VCaP (cell line): ENCODE results near the gene WWOX.

Source experiments
- H3K27ac ChIP-seq: fragments of 450-650 bp; 2 replicates; pipeline ENCODE4 v1.5.1; 2017
- CTCF ChIP-seq: fragments of 450-650 bp; conservative IDR thresholded peaks from 2 replicates; pipeline ENCODE4 v1.5.1; 2017; ENCODE audit warnings: mild to moderate bottlenecking, moderate library complexity

WWOX gene

GRCh38 chr16:78650339-78651074 is 551.1 kb downstream of the WWOX start:
- TF ChIP-seq CTCF, result no peak
- no peak overlapping the region for H3K27ac ChIP-seq

- no peak for TF ChIP-seq CTCF
- peak overlapping the region; percentile 56 for H3K27ac ChIP-seq
Observed at GRCh38 chr16:78654929-78655328, 555.5 kb downstream of the WWOX start.

- TF ChIP-seq CTCF, result no peak
- H3K27ac ChIP-seq, result peak overlapping the region; percentile 56
Observed at GRCh38 chr16:78655331-78656113, 556.1 kb downstream of the WWOX start.

GRCh38 chr16:78656887-78657286 is 557.4 kb downstream of the WWOX start:
- H3K27ac ChIP-seq, result no peak overlapping the region; the same call in 1 of the 2 replicates
- no peak for TF ChIP-seq CTCF

- no peak overlapping the region for H3K27ac ChIP-seq
- TF ChIP-seq CTCF, result no peak
Observed at GRCh38 chr16:78659216-78659615, 559.8 kb downstream of the WWOX start.

- no peak overlapping the region for H3K27ac ChIP-seq
- no peak for TF ChIP-seq CTCF
Observed at GRCh38 chr16:78659668-78660217, 560.3 kb downstream of the WWOX start.

- no peak for TF ChIP-seq CTCF
Observed at GRCh38 chr16:78660795-78661194, 561.3 kb downstream of the WWOX start.

More at GRCh38 chr16:78660795-78661194, 561.3 kb downstream of the WWOX start:
- no peak overlapping the region for H3K27ac ChIP-seq
